DOHH2 (cell line): ENCODE data around the gene MBOAT1.

Experiments
- CTCF ChIP-seq: fragments of 200-600 bp; sonication (generic); IDR thresholded peaks from one replicate; pipeline ENCODE4 v1.5.1; 2014; ENCODE audit warnings: antibody characterized with exemption, mild to moderate bottlenecking, low read depth, low read length; ENCODE audit not compliant: poor library complexity, severe bottlenecking
- EZH2phosphoT487 ChIP-seq: fragments of 200-600 bp; sonication (generic); IDR thresholded peaks from 2 replicates; pipeline ENCODE4 v1.6.1; 2017; ENCODE audit warnings: borderline replicate concordance, mild to moderate bottlenecking, antibody characterized with exemption, low read length, moderate library complexity, mixed read lengths

- TF ChIP-seq CTCF (peak; percentile 64), EZH2phosphoT487 (no peak)
Measured at GRCh38 chr6:20092071-20092566, 120.2 kb downstream of the MBOAT1 start.
